HG03521 (cell line): ENCODE measurements around the gene SARS1.
"Not testable (repeated sequence)": the region's sequence is repeated elsewhere in the genome, so short reads cannot be mapped to it uniquely, and the experiment has no call there.

Experiments
- ATAC-seq: cut with Tn5 transposase; IDR thresholded peaks from one replicate; pipeline ENCODE4 v1.9.1; 2021; ENCODE audit warnings: mild to moderate bottlenecking, moderate library complexity; ENCODE audit not compliant: unreplicated experiment

The SARS1 gene

DNA sequence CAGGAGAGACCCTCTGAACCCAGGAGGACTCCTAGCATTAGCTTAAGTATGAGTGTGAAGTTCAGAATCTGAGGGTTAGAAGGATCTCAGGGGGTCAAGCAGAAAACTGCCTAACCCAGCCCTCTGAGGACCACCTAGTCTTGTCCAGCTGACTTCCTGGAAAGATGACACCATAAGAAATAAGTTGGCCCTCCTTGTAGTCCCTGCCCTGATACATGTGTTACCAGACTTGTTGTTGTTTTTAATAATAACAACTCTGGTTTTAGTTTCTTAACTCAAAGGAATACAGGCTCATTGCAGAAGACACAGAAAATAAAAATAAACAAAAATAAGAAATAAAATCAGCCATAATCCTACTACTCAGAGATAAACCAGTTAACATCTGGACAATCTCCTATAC, 21.8 kb upstream of the SARS1 start:
- no peak for ATAC-seq

DNA sequence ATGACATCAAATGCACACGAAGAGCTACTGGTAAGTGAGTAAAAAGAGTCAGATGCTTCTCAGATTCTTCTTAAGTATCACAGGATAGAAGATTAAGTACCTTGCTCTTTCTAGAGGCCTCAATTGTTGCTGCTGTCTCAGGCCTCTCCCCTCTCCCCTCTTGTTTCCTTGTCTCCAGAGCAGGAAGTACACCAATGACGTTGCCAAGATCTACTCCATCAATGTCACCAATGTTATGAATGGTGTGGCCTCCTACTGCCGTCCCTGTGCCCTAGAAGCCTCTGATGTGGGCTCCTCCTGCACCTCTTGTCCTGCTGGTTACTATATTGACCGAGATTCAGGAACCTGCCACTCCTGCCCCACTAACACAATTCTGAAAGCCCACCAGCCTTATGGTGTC, 21.3 kb upstream of the SARS1 start:
- no peak for ATAC-seq

DNA sequence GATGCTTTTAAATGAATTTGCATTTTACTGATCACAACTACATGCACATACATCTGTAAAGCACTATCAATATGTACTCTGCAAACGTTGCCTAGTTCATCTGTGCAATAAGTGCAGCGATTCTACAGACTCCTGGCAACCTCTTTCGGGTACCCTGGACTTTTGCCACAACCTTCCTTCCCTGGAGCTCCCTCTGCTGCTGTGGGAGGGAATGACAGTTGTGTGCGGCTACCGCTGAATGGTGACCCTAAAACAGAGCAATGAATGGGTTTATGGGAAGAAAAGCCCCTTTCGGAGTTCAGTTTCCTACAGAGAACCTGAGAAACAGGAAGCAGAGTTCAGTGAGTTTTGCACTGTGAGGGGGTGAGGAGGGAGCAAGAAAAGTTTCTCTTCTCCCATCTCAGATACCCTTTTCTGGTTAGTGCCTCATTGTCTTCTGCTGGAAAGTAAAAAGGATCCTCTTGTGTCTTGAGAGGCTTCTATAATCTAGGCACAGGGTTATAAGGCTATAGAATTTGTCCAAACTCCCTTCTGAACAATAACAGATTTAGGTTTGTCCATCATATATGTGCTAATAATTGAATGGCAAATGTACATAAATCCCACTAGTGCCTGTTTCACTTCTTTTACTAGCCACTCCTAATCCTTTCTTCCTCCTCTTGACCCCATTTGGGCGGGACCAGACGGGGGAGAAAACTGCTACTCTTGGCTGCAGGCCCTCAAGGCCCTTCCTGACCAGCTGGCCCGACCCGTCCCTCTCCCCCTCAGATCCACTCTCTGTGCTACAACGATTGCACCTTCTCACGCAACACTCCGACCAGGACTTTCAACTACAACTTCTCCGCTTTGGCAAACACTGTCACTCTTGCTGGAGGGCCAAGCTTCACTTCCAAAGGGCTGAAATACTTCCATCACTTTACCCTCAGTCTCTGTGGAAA, 19.8 kb upstream of the SARS1 start:
- no peak for ATAC-seq

DNA sequence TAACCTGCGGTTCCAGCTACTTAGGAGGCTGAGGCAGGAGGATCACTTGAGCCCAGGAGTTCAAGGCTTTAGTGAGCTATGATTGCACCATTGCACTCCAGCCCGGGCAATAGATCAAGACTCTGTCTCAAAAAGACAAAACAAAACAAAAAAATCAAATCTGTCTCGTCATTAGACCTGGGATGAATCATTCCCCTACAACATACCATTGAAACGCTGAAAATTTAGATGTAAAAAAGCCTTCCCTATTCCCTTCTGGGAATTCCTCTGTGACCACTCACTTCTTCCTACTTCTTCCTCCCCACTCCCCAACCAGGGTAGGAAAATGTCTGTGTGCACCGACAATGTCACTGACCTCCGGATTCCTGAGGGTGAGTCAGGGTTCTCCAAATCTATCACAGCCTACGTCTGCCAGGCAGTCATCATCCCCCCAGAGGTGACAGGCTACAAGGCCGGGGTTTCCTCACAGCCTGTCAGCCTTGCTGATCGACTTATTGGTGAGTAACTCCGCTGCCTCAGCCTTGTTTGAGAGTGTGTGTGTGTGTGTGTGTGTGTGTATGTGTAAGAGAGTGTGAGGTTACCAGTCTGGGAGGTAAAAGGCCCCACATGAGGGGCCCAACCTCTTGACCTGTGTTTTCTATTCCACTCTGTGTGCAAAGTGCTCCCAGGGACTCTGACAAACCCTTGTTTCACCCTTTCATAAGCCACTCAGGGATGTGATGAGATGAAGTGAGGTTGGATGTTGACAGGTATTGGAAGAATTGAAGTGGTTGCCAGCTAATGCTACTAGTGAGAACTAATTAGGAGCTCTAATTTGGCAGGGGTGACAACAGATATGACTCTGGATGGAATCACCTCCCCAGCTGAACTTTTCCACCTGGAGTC, 16.3 kb upstream of the SARS1 start:
- no peak for ATAC-seq

DNA sequence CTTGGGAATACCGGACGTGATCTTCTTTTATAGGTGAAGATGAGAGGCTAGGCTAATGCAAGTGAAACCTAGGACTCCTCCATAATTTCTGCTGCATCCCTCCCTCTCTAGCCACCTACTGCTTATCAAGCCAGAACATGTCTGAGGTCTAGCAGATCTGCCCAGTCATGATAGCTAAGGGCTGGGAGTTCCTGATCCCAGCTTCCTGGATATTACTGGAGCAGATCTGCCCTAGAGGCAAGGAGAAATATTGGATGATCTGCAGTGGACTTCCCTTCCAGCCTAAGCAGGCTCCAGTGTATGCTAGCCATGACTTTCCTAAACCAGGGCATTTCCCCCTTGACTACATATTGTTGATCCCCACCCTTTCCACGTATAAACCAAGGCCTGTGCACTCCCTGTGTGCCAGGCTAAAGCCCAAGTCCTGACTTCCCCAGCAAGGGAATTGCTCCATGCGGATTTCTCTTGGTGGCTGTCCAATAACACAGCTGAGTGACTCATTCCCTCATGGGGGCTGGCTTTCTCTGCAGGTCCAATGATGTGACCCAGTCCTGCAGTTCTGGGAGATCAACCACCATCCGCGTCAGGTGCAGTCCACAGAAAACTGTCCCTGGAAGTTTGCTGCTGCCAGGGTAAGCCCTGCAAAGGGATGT, 15.5 kb upstream of the SARS1 start:
- no peak for ATAC-seq

DNA sequence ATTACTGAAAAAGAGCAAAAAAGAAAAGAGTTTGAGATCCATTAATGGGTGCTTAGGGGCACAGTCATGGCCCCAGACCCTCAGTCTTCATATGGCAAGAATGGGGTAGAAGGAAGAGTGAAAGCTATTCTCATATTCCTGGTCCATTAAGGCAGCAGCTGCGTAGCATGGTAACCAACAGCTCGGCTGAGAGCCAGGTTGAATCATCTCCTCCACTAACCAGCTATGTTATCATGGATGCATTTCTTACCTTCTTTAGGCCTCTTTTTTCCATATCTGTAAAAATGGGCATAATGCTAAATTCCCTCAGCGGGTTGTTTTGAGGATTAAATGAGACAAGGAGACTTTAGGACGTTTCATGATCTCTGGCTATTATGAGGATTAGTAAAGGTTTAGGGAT, 15.0 kb upstream of the SARS1 start:
- ATAC-seq, result no peak

DNA sequence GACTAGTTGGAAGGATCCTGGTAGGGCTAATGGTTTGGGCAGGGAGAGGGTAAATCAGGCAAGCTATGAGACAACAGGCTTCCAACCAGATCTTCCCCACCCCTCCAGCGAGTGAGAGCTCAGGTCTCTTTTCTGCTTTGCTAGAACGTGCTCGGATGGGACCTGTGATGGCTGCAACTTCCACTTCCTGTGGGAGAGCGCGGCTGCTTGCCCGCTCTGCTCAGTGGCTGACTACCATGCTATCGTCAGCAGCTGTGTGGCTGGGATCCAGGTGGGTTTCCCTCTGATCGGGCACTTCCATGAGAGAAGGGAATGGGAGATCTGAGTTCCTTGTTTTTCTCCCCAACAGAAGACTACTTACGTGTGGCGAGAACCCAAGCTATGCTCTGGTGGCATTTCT, 14.0 kb upstream of the SARS1 start:
- no peak for ATAC-seq

DNA sequence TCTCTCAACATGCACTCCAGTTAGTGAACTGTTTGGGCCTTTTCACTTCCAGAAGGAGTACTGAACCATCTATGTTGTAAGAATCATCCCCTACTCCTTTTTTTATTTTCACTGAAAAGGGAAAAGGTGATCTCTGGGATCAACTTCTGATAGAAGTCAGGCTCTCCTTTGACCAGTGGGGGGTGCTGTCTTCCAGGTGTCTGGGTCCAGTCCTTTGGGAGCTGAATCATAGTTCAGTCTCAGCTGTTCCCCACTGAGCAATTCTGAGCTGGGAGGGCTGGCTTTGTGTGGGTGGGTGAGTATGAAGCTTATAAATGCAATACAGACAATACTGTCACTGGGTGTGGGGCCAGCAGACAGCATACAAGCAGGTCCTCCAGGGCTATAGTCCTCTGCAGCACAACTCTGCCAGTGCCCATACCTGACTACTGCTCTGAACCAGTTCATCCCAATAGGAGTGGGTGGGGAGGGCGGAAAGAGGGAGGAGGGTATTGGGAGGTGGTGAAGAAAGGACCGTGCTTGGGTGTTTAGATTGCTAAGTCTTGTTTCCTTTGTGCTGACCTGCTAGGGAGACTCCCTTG, 12.5 kb upstream of the SARS1 start:
- ATAC-seq, result no peak

DNA sequence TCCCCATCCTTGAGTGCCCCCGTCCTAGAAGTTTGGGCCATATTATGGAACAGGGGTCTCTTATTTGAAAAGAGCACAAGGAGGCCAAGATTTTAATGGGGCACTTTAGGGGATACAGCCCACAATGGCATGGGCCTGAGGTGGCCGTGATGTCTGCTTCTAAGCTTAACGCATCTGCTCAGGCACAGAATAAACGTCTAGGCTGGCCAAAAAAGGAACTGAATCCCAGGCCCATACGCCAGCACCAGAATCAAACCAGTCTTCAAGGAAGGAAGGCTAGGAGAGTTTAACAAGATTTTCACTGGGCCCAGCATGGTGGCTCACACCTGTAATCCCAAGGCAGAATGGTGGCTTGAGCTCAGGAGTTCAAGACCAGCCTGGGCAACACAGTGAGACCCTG, 9.2 kb upstream of the SARS1 start:
- no peak for ATAC-seq

DNA sequence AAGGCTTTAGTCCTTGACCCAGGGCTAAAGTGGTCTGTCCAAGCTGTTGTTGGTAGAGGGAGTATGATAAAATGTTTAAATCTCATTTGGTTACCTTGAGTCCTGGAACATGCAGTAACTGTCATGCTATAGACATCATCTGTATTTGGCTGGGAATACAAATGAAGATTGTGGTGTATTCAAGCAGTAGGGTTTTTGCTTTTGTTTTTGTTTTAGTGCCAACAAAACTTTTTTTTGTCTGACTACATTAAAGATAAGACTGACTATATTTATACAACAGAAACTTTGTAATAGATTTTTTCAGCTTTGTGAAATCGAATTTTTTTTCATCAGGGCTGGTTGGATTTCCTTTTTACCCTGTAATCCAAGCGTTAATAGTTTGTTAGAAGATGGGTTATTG, 7.4 kb upstream of the SARS1 start:
- no peak for ATAC-seq

DNA sequence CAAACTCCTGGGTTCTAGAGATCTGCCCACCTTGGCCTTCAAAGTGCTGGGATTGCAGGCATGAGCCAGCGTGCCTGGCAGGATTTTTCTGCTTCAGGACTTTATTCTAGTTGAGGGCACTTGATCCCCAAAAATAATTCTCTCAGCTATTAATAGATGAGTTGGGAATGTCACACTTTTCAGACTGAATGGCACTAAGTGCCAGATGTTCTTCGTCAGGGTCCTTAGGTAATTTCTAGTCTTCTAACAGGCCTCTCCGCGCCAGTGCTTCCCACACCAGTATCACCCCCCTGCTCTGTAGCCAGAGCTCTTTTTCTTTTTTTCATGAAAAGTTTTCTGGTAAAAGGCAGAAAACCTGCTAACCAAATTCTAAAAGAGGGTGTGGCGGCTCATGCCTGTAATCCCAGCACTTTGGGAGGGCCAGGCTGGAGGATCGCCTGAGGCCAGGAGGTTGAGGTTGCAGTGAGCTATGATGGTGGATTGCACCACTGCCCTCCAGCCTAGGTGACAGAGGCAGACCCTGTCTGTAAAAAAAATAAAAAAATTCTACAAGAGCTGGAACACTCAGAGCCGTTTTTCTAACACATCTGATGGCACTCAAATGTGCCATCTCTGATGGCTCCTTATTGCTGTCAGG, 6.1 kb upstream of the SARS1 start:
- no peak for ATAC-seq

DNA sequence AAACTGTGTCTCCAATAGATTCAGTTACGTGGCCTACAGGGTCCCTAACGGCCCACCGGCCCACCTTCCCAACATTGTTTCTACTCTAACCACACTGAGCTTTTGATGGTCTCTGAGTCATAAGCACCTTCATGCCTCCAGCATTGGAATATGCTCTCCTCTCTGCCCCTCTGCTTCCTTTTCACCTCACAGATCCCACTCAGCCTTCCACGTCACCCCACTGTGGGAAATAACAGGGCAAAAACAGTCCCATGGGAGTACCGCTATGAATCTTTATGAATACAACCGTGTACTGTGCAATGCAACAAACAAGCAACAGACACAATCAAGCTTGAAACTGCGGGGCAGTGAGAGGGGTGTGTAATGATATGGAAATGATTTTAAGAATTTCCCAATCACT, 5.3 kb upstream of the SARS1 start:
- ATAC-seq, result no peak

DNA sequence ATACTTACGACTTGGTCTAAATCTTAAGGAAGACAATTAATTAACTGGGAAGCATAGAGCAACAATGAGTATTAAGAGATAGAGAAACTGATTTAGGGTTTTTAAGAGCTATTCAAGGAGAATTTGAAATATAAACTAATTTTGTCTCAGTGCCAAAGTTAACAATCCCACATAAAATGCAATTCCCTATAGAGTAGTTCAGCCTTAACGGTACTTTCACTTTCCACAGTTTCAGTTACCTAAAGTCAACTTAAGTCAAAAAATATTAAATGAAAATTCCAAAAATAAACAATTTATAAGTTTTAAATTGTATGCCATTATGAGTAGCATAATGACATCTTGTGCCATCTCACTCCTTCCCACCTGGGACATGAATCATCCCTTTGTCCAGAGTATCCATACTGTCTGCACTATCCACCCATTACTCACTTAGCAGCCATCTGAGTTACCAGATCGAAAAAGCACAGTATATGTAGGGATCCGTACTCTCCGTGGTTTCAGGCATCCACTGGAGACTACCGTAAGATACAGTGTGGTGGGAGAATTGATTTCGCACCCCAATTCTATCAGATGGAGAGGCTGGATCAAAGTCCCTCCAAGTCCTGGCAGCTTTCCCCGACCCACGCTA, 4.8 kb upstream of the SARS1 start:
- no peak for ATAC-seq

DNA sequence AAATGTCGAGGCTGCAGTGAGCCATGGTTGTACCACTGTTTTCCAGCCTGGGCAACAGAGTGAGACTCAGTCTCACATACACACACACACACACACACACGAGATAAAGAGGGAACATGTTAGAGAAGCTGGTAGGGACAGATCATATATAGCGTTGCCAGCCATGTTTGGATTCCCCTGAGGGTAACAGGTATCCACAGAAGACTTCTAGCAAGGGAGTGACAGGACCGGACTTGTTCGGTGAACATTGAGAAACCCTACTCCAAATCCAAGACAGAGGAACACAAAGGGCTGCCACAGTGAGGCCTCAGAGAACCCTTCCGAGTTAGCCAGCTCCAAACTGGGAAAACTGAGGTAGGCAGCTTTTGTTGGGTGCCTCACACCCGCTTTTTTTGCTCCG, 3.7 kb upstream of the SARS1 start:
- no peak for ATAC-seq

DNA sequence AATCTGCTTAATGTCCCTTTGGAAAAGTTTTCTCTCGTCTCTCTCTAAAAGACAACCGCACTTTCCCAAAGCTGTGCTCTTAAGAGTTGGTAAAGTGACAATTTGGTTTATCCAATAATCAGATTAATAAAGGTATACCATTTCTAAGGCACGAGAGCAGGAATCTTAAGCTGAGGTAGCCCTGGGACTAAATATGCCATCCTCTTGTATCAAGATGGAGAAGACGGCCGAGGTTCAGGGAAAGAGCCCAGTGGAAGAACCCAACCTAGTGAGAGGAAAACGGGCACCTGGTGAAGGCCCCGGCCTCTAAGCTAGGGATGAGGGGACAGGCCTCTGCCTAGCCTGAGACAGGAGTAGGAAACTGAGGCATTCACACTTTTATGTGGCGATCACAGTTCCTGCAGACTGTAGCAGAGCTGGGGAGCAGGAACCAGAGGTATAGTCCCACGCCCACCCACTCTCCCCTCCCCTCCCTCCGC, 334 bp upstream of the SARS1 start:
- no peak for ATAC-seq

DNA sequence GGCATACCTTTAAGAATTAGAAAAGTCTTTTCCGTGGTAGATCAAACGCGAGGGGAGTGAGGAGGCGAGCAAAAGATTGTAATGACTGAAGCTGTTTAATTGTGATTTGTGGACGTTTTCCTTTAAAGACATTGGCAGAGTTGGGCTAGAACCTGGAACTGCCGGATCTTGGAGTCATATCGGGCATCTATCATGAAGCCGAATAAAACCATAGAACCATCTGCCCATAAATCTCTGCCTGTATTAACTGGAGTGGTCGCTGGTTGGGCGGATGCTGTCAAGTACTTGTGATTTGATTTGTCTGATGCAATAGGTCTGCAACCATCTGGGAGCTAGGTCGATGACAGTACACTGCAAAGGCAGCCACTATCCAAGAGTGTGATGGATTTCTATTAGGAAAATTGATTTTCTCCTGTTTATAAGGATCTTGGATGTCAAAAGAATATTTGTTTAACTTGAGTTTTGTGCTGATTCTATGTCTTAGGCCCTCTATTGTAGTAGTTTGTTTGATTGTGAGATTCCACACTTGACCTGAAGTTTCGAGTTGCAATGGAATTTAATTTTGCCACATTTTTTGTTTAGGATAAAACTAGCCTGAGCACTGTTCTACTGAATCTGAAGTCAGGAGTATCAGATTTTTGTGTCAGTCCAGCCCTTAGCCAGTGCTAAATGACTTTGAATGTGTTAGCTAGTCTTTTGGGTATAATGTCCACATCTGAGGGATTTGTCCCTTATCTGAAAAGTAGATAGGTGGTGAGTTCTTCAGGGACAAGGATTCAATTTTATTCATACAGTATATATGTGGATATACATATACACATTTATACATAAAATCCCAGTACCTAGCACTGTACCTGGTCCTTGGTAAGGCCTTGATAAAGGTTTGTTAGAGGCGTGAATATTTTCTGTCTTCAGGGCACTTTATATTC, 1.2 kb downstream of the SARS1 start:
- no peak for ATAC-seq

DNA sequence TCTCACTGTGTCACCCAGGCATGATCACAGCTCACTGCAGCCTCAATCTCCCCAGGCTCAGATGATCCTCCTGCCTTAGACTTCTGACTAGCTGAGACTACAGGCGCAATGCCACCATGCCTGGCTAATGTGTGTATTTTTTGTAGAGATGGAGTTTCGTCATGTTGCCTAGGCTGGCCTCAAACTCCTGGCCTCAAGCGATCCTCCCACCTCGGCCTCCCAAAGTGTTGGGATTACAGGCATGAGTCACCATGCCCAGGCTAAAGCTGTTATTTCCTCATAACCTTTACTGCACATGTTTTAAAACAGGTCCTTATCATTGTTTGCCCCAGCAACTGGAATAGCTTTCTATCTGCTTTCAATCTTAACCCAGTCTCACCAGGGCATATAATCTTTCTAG, 2.9 kb downstream of the SARS1 start:
- ATAC-seq, result no peak

DNA sequence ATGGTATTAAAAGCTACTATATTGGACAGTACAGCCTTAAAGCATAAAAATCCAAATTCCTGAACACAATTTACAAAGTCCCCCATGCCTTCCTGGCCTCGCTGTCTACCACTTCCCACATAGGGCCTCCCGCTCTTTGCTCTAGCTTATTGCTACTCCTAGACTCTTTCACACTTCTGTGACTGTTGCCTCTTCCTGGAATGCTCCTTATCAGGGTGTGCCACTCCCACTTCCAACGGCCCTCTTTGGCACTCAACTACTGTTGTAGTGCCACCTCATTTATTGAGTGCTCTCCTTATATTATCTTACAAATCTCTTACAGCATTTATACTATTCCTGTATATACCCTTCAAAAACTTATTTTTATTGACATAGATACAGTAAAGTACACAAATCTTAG, 4.8 kb downstream of the SARS1 start:
- no peak for ATAC-seq

DNA sequence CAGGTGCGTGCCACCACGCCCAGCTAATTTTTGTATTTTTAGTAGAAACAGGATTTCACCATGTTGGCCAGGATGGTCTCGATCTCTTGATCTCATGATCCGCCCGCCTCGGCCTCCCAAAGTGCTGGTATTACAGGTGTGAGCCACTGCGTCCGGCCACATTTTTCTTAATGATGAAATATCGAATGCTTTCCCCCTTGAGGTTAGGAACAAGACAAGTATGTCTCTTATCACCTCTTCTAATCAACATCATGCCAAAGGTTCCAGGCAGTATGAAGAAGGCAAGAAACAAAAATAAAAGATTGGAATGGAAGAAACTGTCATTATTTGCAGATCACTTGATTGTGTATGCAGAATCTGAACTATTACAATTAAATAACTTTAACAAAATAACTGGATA, 7.5 kb downstream of the SARS1 start:
- ATAC-seq, result not testable (repeated sequence)
